ENCODE data around the gene RASSF4.

DNA sequence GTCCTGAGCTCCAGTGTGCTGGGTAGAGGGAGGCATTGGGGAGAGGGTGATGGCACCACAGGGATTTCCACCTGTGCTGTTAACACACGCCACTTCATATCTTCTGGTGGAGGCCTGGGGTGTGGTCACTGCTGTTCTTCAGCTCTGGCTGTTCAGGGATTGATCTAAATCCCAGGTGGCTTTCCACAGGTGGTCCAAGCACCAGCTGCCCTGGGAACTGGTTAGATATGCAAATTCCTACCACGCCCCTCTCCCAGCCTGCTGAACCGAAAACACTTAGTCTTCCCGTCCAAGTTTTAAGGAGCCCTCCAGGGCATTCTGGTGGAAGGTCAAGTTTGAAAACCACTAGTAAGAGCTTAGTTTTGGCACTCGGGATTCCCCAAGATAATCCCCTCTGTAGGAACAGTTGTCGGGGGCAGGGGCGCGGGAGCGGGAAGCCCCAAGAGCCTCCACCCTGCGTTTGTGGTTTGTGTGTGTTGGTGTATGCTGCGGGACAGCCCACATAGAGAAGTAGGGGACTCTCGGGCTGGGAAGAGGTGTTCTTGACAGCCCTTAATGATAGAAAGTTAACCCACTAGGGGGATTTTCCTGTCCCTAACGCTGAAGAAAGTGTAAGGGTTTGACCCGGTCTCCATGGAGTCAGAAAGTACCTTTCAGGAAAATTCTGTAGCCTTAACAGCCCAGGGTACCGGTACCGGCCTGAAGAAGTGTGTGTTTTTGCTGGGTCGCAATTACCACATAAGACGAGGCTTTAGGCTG lies 13.9 kb downstream of the RASSF4 start:
- no peak for TF ChIP-seq POLR2A (IDR thresholded peaks at IDR 0.05)
- TF ChIP-seq, protein P1, sequence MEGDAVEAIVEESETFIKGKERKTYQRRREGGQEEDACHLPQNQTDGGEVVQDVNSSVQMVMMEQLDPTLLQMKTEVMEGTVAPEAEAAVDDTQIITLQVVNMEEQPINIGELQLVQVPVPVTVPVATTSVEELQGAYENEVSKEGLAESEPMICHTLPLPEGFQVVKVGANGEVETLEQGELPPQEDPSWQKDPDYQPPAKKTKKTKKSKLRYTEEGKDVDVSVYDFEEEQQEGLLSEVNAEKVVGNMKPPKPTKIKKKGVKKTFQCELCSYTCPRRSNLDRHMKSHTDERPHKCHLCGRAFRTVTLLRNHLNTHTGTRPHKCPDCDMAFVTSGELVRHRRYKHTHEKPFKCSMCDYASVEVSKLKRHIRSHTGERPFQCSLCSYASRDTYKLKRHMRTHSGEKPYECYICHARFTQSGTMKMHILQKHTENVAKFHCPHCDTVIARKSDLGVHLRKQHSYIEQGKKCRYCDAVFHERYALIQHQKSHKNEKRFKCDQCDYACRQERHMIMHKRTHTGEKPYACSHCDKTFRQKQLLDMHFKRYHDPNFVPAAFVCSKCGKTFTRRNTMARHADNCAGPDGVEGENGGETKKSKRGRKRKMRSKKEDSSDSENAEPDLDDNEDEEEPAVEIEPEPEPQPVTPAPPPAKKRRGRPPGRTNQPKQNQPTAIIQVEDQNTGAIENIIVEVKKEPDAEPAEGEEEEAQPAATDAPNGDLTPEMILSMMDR (IDR thresholded peaks at IDR 0.05): no peak

Measured in ovary (tissue), 3 donors.